HFF-Myc (cell line): ENCODE data around the gene FILIP1L.

ENCODE experiments used
- DNase-seq: peaks from one replicate; pipeline ENCODE4 v3.0.0-alpha.2; 2011; ENCODE audit warnings: low read depth; ENCODE audit errors: extremely low read depth
- H3K4me3 ChIP-seq: replicated peaks from 2 replicates; pipeline ENCODE4 v1.5.1; 2011; ENCODE audit warnings: low read depth, mild to moderate bottlenecking, control low read depth, low read length
- CTCF ChIP-seq: IDR thresholded peaks from 2 replicates; pipeline ENCODE4 v1.5.1; 2012; ENCODE audit warnings: mild to moderate bottlenecking, low read depth, low read length, control low read depth; ENCODE audit errors: missing control alignments

FILIP1L gene

GRCh38 chr3:99957151-99957796 is 157.0 kb downstream of the FILIP1L start:
- no peak overlapping the region for H3K4me3 ChIP-seq
- TF ChIP-seq CTCF: no peak
- DNase-seq: no peak

GRCh38 chr3:99955773-99956562 is 158.3 kb downstream of the FILIP1L start:
- no peak overlapping the region for H3K4me3 ChIP-seq
- DNase-seq: no peak
- TF ChIP-seq CTCF: no peak

- no peak for TF ChIP-seq CTCF
- no peak for DNase-seq
Observed at GRCh38 chr3:99954914-99955644, 159.2 kb downstream of the FILIP1L start.

GRCh38 chr3:99953596-99953995 is 160.7 kb downstream of the FILIP1L start:
- TF ChIP-seq CTCF: no peak
- no peak for DNase-seq
- no peak overlapping the region for H3K4me3 ChIP-seq

More at GRCh38 chr3:99954914-99955644, 159.2 kb downstream of the FILIP1L start:
- no peak overlapping the region for H3K4me3 ChIP-seq

GRCh38 chr3:99952306-99952705 is 162.0 kb downstream of the FILIP1L start:
- TF ChIP-seq CTCF: no peak
- no peak overlapping the region for H3K4me3 ChIP-seq
- no peak for DNase-seq

GRCh38 chr3:99951701-99952100 is 162.6 kb downstream of the FILIP1L start:
- no peak for DNase-seq
- no peak overlapping the region for H3K4me3 ChIP-seq
- TF ChIP-seq CTCF: no peak
